ENCODE results near the gene ARID1B.

The ARID1B gene

GRCh38 chr6:157244175-157244574 is 467.0 kb downstream of the ARID1B start:
- Histone ChIP-seq H3K36me3 (ENCODE audit: insufficient read depth, low read length) (no peaks in the 10 kb centered on the region), H3K27ac (ENCODE audit: low read length) (no peak overlapping the region), H3K79me2 (ENCODE audit: insufficient read depth, low read length) (no peaks in the 10 kb centered on the region), H3K9me3 (ENCODE audit: insufficient read depth, low read length, severe bottlenecking) (peaks cover 4% of the 10 kb centered on the region), H3K27me3 (ENCODE audit: insufficient read depth, low read length, poor library complexity) (no peaks in the 10 kb centered on the region), H2AFZ (ENCODE audit: low read depth, low read length) (no peak overlapping the region), H3K4me3 (ENCODE audit: low read depth in 1 of 2, low read length in 2 of 2) (no peak overlapping the region), H3K9ac (ENCODE audit: low read depth, low read length) (no peak overlapping the region), H3K4me1 (ENCODE audit: insufficient read depth, low read length) (no peaks in the 10 kb centered on the region), H4K20me1 (ENCODE audit: insufficient read depth, low read length) (no peaks in the 10 kb centered on the region), H3K4me2 (ENCODE audit: insufficient read depth, low read length) (no peak overlapping the region)
- TF ChIP-seq EZH2 (IDR thresholded peaks at IDR 0.05; ENCODE audit: borderline replicate concordance, low read depth, low read length, severe bottlenecking) (no peak), CTCF (IDR thresholded peaks at IDR 0.05; ENCODE audit: borderline replicate concordance, extremely low read depth, low read length, poor library complexity, severe bottlenecking) (no peak)
- no peak for ATAC-seq (ENCODE audit: insufficient read depth, low read depth)
- no peak for DNase-seq

GRCh38 chr6:157244780-157245179 is 467.6 kb downstream of the ARID1B start:
- H3K4me1 ChIP-seq (ENCODE audit: insufficient read depth, low read length) = no peaks in the 10 kb centered on the region
- H3K9me3 ChIP-seq (ENCODE audit: insufficient read depth, low read length, severe bottlenecking) = peaks cover 4% of the 10 kb centered on the region
- no peak overlapping the region for H2AFZ ChIP-seq (ENCODE audit: low read depth, low read length)
- TF ChIP-seq EZH2 (IDR thresholded peaks at IDR 0.05; ENCODE audit: borderline replicate concordance, low read depth, low read length, severe bottlenecking) (no peak), CTCF (IDR thresholded peaks at IDR 0.05; ENCODE audit: borderline replicate concordance, extremely low read depth, low read length, poor library complexity, severe bottlenecking) (no peak)
- no peak overlapping the region for H3K4me3 ChIP-seq (ENCODE audit: low read depth in 1 of 2, low read length in 2 of 2)
- H3K27ac ChIP-seq (ENCODE audit: low read length) = no peak overlapping the region
- ATAC-seq (ENCODE audit: insufficient read depth, low read depth) (no peak), DNase-seq (no peak)
- H3K36me3 ChIP-seq (ENCODE audit: insufficient read depth, low read length) = no peaks in the 10 kb centered on the region
- no peaks in the 10 kb centered on the region for H3K27me3 ChIP-seq (ENCODE audit: insufficient read depth, low read length, poor library complexity)
- no peak overlapping the region for H3K9ac ChIP-seq (ENCODE audit: low read depth, low read length)
- H3K4me2 ChIP-seq (ENCODE audit: insufficient read depth, low read length) = no peak overlapping the region
- no peaks in the 10 kb centered on the region for H3K79me2 ChIP-seq (ENCODE audit: insufficient read depth, low read length)
- H4K20me1 ChIP-seq (ENCODE audit: insufficient read depth, low read length) = no peaks in the 10 kb centered on the region

- Histone ChIP-seq H3K36me3 (ENCODE audit: insufficient read depth, low read length) (no peaks in the 10 kb centered on the region), H3K9ac (ENCODE audit: low read depth, low read length) (no peak overlapping the region), H4K20me1 (ENCODE audit: insufficient read depth, low read length) (no peaks in the 10 kb centered on the region), H3K27me3 (ENCODE audit: insufficient read depth, low read length, poor library complexity) (no peaks in the 10 kb centered on the region), H3K9me3 (ENCODE audit: insufficient read depth, low read length, severe bottlenecking) (peaks cover 4% of the 10 kb centered on the region), H3K27ac (ENCODE audit: low read length) (no peak overlapping the region), H3K4me2 (ENCODE audit: insufficient read depth, low read length) (no peak overlapping the region), H3K79me2 (ENCODE audit: insufficient read depth, low read length) (no peaks in the 10 kb centered on the region), H3K4me1 (ENCODE audit: insufficient read depth, low read length) (no peaks in the 10 kb centered on the region), H2AFZ (ENCODE audit: low read depth, low read length) (no peak overlapping the region), H3K4me3 (ENCODE audit: low read depth in 1 of 2, low read length in 2 of 2) (no peak overlapping the region)
- TF ChIP-seq EZH2 (IDR thresholded peaks at IDR 0.05; ENCODE audit: borderline replicate concordance, low read depth, low read length, severe bottlenecking) (no peak), CTCF (IDR thresholded peaks at IDR 0.05; ENCODE audit: borderline replicate concordance, extremely low read depth, low read length, poor library complexity, severe bottlenecking) (no peak)
- DNase-seq = no peak
- ATAC-seq (ENCODE audit: insufficient read depth, low read depth) = no peak
These were observed 468.3 kb downstream of the ARID1B start for GRCh38 chr6:157245436-157245835.

Data from DND-41 (cell line).